Body of pancreas (tissue), 4 donors: ENCODE data around the gene MEN1.

Experiments
- POLR2A ChIP-seq, 3 donors: fragments of 450-650 bp; IDR thresholded peaks; one replicate each; pipeline ENCODE4 v1.6.1; 2016; ENCODE audit warnings: antibody characterized with exemption in 3 of 3, mild to moderate bottlenecking in 2 of 3
- TF ChIP-seq, protein P1 (sequence below), 7 experiments: fragments of 450-650 bp in 4 of 7; fragments of 200-600 bp in 3 of 7; sonication (generic) in 3 of 7; IDR thresholded peaks; one replicate each; pipeline ENCODE4 v1.5.1; 2016 to 2019; ENCODE audit warnings: antibody characterized with exemption in 7 of 7

DNA sequence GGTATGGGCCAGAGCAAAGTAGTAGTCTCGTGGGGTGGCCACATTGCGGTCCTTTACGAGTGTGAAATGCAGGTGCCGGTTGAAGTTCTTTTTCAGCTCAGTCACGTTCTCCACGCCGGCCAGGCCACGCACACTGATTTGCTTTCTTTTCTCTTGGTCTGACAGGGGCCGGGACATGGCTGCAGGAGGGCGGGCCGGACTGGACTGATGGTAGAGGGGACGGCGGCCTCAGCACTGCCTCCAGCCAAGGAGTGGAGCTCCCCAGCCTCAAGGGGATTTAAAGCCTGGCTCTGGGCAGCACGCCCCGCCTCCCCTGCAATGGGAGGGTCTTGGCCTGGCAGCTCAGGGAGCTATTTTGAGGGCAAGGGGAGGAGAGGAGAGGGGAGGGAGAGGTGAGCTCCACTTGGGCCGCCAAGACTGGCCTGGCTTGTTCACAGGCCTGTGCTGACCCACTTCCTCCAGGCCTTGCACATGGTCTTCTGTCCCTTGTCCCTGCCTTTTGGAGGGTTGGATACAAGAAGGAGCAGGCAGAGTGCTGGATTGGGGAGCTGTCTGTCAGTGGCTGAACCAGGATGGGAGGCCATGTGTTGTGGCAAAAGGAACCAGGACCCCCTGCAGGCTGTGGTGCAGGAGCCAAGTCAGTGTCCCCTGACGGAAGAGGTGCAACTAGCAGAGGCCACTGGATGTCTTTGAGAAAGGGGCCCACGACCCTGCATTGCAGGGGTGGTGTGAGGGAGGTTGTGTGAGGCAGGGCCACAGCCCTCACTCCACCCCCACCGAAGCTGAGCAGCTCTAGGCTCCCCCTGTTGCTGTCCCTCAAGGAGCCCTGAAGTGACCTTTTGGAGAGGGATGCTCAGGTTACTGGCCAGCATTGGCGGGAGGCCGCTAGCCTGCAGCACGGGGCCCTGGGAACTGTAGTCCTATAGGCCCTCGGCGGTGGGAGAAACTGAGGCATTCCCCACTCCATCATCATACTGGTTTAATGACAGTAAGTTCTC lies 50.3 kb downstream of the MEN1 start, which contains the start of gene PYGM:
- TF ChIP-seq, protein P1, sequence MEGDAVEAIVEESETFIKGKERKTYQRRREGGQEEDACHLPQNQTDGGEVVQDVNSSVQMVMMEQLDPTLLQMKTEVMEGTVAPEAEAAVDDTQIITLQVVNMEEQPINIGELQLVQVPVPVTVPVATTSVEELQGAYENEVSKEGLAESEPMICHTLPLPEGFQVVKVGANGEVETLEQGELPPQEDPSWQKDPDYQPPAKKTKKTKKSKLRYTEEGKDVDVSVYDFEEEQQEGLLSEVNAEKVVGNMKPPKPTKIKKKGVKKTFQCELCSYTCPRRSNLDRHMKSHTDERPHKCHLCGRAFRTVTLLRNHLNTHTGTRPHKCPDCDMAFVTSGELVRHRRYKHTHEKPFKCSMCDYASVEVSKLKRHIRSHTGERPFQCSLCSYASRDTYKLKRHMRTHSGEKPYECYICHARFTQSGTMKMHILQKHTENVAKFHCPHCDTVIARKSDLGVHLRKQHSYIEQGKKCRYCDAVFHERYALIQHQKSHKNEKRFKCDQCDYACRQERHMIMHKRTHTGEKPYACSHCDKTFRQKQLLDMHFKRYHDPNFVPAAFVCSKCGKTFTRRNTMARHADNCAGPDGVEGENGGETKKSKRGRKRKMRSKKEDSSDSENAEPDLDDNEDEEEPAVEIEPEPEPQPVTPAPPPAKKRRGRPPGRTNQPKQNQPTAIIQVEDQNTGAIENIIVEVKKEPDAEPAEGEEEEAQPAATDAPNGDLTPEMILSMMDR (IDR thresholded peaks at IDR 0.05): no peak
- no peak for TF ChIP-seq POLR2A (IDR thresholded peaks at IDR 0.05)
